ENCODE measurements around the gene SYNGAP1. TPM values are rescaled to one million over a fixed set of nuclear protein-coding genes. Genes with fewer than 3 reads are reported as not detected.

Gene SYNGAP1
- total and polyA plus RNA-seq, 4 donors: 0.32 to 1.8 (median 1.1) TPM

DNA sequence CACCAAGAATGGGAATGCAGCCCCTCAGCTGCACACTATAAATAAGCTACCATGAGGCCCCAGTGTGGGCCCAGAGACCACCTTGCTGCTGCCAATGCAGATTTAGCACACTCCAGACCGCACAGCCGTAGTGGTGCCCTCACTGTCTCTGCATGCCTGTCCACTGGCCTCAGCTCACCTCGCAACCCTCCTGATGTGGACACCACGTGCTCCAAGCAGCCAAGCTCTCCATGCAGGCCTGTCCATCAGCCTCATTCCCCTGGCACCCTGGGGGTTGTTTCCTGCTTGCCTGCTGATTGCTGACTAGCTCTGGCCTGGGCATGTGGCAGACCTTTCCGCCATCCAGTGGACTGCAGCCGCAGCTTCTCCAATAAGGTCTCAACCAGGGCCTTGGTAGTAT, 70.8 kb downstream of the SYNGAP1 start:
- WGBS: 91% methylated on average over 6 of the region's 6 CpGs
- Histone ChIP-seq H3K9ac (ENCODE audit: low read depth in 1 of 2, low read length in 2 of 2) (no peak overlapping the region), H3K4me3 (ENCODE audit: low read depth in 1 of 3, low read length in 3 of 3) (no peak overlapping the region), H3K27ac (ENCODE audit: low read depth in 1 of 2, low read length in 2 of 2) (no peak overlapping the region), H3K9me3 (ENCODE audit: control insufficient read depth in 4 of 4, low read length in 3 of 4) (no peaks in the 10 kb centered on the region), H3K27me3 (ENCODE audit: control insufficient read depth in 4 of 4, insufficient read depth in 4 of 4, low read length in 3 of 4) (no peaks in the 10 kb centered on the region), H3K36me3 (ENCODE audit: control insufficient read depth in 4 of 4, insufficient read depth in 3 of 4, low read depth in 1 of 4, low read length in 3 of 4) (no peaks in the 10 kb centered on the region), H3K4me1 (ENCODE audit: control insufficient read depth in 4 of 4, insufficient read depth in 4 of 4, low read length in 3 of 4) (no peaks in the 10 kb centered on the region)
- no peak for TF ChIP-seq YY1 (IDR thresholded peaks at IDR 0.05)
- no peak for TF ChIP-seq FOXA1 (IDR thresholded peaks at IDR 0.05)
- no peak for TF ChIP-seq FOXA2 (IDR thresholded peaks at IDR 0.05)
- TF ChIP-seq, protein P1, sequence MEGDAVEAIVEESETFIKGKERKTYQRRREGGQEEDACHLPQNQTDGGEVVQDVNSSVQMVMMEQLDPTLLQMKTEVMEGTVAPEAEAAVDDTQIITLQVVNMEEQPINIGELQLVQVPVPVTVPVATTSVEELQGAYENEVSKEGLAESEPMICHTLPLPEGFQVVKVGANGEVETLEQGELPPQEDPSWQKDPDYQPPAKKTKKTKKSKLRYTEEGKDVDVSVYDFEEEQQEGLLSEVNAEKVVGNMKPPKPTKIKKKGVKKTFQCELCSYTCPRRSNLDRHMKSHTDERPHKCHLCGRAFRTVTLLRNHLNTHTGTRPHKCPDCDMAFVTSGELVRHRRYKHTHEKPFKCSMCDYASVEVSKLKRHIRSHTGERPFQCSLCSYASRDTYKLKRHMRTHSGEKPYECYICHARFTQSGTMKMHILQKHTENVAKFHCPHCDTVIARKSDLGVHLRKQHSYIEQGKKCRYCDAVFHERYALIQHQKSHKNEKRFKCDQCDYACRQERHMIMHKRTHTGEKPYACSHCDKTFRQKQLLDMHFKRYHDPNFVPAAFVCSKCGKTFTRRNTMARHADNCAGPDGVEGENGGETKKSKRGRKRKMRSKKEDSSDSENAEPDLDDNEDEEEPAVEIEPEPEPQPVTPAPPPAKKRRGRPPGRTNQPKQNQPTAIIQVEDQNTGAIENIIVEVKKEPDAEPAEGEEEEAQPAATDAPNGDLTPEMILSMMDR (IDR thresholded peaks at IDR 0.05; ENCODE audit: low read depth, low read length, missing input control): no peak
- no peak for TF ChIP-seq SP1 (IDR thresholded peaks at IDR 0.05)
- no peak for TF ChIP-seq ATF3 (IDR thresholded peaks at IDR 0.05)
- TF ChIP-seq, protein P2, sequence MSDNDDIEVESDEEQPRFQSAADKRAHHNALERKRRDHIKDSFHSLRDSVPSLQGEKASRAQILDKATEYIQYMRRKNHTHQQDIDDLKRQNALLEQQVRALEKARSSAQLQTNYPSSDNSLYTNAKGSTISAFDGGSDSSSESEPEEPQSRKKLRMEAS (IDR thresholded peaks at IDR 0.05): no peak
- DNase-seq (ENCODE audit: low spot score): no peak

DNA sequence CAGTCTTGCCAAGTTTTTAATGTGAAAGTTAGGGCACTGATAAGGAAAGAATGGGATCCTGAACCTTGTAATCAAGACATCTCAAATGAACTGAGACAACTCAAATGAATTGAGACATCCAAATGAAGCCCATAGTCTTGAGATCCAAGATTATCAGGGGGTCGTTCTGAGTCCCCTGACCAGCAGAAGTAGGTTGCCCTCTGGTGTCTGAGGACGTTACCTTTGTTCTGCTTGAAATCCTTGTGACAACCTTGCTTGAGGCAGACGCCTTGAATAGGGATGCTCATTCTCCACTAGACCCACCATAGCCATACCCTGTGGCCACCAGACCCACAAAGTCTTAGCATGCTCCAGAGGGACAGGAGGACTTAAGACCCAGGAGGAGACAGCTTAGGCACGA, 72.2 kb downstream of the SYNGAP1 start:
- Histone ChIP-seq H3K27ac (ENCODE audit: low read depth in 1 of 2, low read length in 2 of 2) (no peak overlapping the region), H3K4me3 (ENCODE audit: low read depth in 1 of 3, low read length in 3 of 3) (no peak overlapping the region), H3K4me1 (ENCODE audit: control insufficient read depth in 4 of 4, insufficient read depth in 4 of 4, low read length in 3 of 4) (no peaks in the 10 kb centered on the region), H3K36me3 (ENCODE audit: control insufficient read depth in 4 of 4, insufficient read depth in 3 of 4, low read depth in 1 of 4, low read length in 3 of 4) (no peaks in the 10 kb centered on the region), H3K9me3 (ENCODE audit: control insufficient read depth in 4 of 4, low read length in 3 of 4) (no peaks in the 10 kb centered on the region), H3K9ac (ENCODE audit: low read depth in 1 of 2, low read length in 2 of 2) (no peak overlapping the region), H3K27me3 (ENCODE audit: control insufficient read depth in 4 of 4, insufficient read depth in 4 of 4, low read length in 3 of 4) (no peaks in the 10 kb centered on the region)
- 47% methylated on average over 4 of the region's 4 CpGs for WGBS
- no peak for TF ChIP-seq FOXA2 (IDR thresholded peaks at IDR 0.05)
- TF ChIP-seq RAD21 (IDR thresholded peaks at IDR 0.05): peak in 1 of 2 donors; percentile 14
- DNase-seq (ENCODE audit: low spot score): no peak

DNA sequence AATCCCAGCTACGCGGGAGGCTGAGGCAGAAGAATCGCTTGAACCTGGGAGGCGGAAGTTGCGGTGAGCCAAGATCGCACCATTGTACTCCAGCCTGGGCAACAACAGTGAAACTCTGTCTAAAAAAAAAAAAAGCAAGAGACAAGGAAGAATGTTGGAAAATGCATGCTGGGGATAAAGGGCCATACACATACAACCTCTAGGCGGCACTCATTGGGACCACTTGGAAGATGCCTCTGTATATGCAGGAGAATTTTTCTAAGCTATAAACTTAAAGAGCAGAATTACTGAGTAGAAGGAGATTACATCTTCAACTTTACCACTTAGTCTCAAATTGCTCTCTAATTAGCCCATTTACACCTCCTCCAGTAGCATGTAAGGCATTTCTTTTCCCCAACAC, 77.3 kb downstream of the SYNGAP1 start:
- TF ChIP-seq ATF3 (IDR thresholded peaks at IDR 0.05) (no peak), NR2F2 (IDR thresholded peaks at IDR 0.05) (no peak), RAD21 (IDR thresholded peaks at IDR 0.05) (no peak), JUND (IDR thresholded peaks at IDR 0.05) (no peak), FOXA2 (IDR thresholded peaks at IDR 0.05) (no peak), HNF4G (IDR thresholded peaks at IDR 0.05) (no peak)
- TF ChIP-seq, protein P2 (IDR thresholded peaks at IDR 0.05): no peak
- H3K4me1 ChIP-seq (ENCODE audit: control insufficient read depth in 4 of 4, insufficient read depth in 4 of 4, low read length in 3 of 4): no peaks in the 10 kb centered on the region
- 98% methylated on average over 7 of the region's 7 CpGs for WGBS

DNA sequence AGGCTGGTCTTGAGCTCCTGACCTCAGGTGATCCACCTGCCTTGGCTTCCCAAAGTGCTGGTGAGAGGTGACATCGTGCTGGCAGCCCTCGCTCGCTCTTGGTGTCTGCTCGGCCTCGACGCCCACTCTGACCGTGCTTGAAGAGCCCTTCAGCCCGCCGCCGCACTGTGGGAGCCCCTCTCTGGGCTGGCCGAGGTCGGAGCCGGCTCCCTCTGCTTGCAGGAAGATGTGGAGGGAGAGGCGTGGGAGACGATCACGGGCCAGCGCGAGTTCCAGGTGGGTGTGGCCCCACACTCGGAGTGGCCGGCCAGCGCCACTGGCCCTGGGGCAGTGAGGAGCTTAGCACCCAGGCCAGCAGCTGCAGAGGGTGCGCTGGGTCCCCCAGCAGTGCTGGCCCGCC, 82.6 kb downstream of the SYNGAP1 start:
- 95% methylated on average over 23 of the region's 23 CpGs for WGBS
- DNase-seq (ENCODE audit: low spot score): no peak
- TF ChIP-seq JUND (IDR thresholded peaks at IDR 0.05): no peak
- TF ChIP-seq, protein P2 (IDR thresholded peaks at IDR 0.05): no peak
- no peak for TF ChIP-seq ATF3 (IDR thresholded peaks at IDR 0.05)
- TF ChIP-seq, protein P1 (IDR thresholded peaks at IDR 0.05; ENCODE audit: low read depth, low read length, missing input control): no peak
- no peak for TF ChIP-seq TAF1 (conservative IDR thresholded peaks at IDR 0.05)
- TF ChIP-seq RXRA (IDR thresholded peaks at IDR 0.05): no peak
- TF ChIP-seq FOXA2 (IDR thresholded peaks at IDR 0.05): no peak
- no peak for TF ChIP-seq RAD21 (IDR thresholded peaks at IDR 0.05)
- TF ChIP-seq YY1 (IDR thresholded peaks at IDR 0.05): no peak
- TF ChIP-seq FOXA1 (IDR thresholded peaks at IDR 0.05): no peak
- TF ChIP-seq, protein P3, sequence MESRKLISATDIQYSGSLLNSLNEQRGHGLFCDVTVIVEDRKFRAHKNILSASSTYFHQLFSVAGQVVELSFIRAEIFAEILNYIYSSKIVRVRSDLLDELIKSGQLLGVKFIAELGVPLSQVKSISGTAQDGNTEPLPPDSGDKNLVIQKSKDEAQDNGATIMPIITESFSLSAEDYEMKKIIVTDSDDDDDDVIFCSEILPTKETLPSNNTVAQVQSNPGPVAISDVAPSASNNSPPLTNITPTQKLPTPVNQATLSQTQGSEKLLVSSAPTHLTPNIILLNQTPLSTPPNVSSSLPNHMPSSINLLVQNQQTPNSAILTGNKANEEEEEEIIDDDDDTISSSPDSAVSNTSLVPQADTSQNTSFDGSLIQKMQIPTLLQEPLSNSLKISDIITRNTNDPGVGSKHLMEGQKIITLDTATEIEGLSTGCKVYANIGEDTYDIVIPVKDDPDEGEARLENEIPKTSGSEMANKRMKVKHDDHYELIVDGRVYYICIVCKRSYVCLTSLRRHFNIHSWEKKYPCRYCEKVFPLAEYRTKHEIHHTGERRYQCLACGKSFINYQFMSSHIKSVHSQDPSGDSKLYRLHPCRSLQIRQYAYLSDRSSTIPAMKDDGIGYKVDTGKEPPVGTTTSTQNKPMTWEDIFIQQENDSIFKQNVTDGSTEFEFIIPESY (IDR thresholded peaks at IDR 0.05): no peak
- no peak for TF ChIP-seq SP1 (IDR thresholded peaks at IDR 0.05)

More for the DNA sequence above, 77.3 kb downstream of the SYNGAP1 start:
- Histone ChIP-seq H3K36me3 (ENCODE audit: control insufficient read depth in 4 of 4, insufficient read depth in 3 of 4, low read depth in 1 of 4, low read length in 3 of 4) (no peaks in the 10 kb centered on the region), H3K9ac (ENCODE audit: low read depth in 1 of 2, low read length in 2 of 2) (no peak overlapping the region), H3K27me3 (ENCODE audit: control insufficient read depth in 4 of 4, insufficient read depth in 4 of 4, low read length in 3 of 4) (no peaks in the 10 kb centered on the region), H3K9me3 (ENCODE audit: control insufficient read depth in 4 of 4, low read length in 3 of 4) (no peaks in the 10 kb centered on the region), H3K27ac (ENCODE audit: low read depth in 1 of 2, low read length in 2 of 2) (no peak overlapping the region), H3K4me3 (ENCODE audit: low read depth in 1 of 3, low read length in 3 of 3) (no peak overlapping the region)
- no peak for DNase-seq (ENCODE audit: low spot score)

More for the DNA sequence above, 82.6 kb downstream of the SYNGAP1 start:
- Histone ChIP-seq H3K27ac (ENCODE audit: low read depth in 1 of 2, low read length in 2 of 2) (no peak overlapping the region), H3K36me3 (ENCODE audit: control insufficient read depth in 4 of 4, insufficient read depth in 3 of 4, low read depth in 1 of 4, low read length in 3 of 4) (no peaks in the 10 kb centered on the region), H3K27me3 (ENCODE audit: control insufficient read depth in 4 of 4, insufficient read depth in 4 of 4, low read length in 3 of 4) (no peaks in the 10 kb centered on the region), H3K9ac (ENCODE audit: low read depth in 1 of 2, low read length in 2 of 2) (no peak overlapping the region), H3K4me1 (ENCODE audit: control insufficient read depth in 4 of 4, insufficient read depth in 4 of 4, low read length in 3 of 4) (no peaks in the 10 kb centered on the region), H3K9me3 (ENCODE audit: control insufficient read depth in 4 of 4, low read length in 3 of 4) (no peaks in the 10 kb centered on the region), H3K4me3 (ENCODE audit: low read depth in 1 of 3, low read length in 3 of 3) (no peak overlapping the region)

All from liver (tissue), 9 donors.